HFF-Myc (cell line): ENCODE results near the gene GAMT.

Source experiments
- DNase-seq: peaks from one replicate; pipeline ENCODE4 v3.0.0-alpha.2; 2011; ENCODE audit warnings: low read depth; ENCODE audit errors: extremely low read depth
- H3K4me3 ChIP-seq: replicated peaks from 2 replicates; pipeline ENCODE4 v1.5.1; 2011; ENCODE audit warnings: low read depth, mild to moderate bottlenecking, control low read depth, low read length
- CTCF ChIP-seq: IDR thresholded peaks from 2 replicates; pipeline ENCODE4 v1.5.1; 2012; ENCODE audit warnings: mild to moderate bottlenecking, low read depth, low read length, control low read depth; ENCODE audit errors: missing control alignments

The GAMT gene

GRCh38 chr19:1411255-1412191, 10.2 kb upstream of the GAMT start:
- no peak for DNase-seq
- TF ChIP-seq CTCF = no peak
- H3K4me3 ChIP-seq = peak overlapping the region; percentile 70

GRCh38 chr19:1410789-1411188, 9.4 kb upstream of the GAMT start:
- peak overlapping the region; percentile 70 for H3K4me3 ChIP-seq
- TF ChIP-seq CTCF = no peak

GRCh38 chr19:1410136-1410786, 8.9 kb upstream of the GAMT start:
- TF ChIP-seq CTCF = no peak
- DNase-seq = no peak
- peak overlapping the region; percentile 70 for H3K4me3 ChIP-seq

More at GRCh38 chr19:1410789-1411188, 9.4 kb upstream of the GAMT start:
- DNase-seq = no peak

- DNase-seq = no peak
- peak overlapping the region; percentile 70 for H3K4me3 ChIP-seq
- TF ChIP-seq CTCF = no peak
Observed at GRCh38 chr19:1409204-1410005, 8.1 kb upstream of the GAMT start.

- no peak for DNase-seq
- peak overlapping the region; percentile 70 for H3K4me3 ChIP-seq
- TF ChIP-seq CTCF = no peak
Observed at GRCh38 chr19:1408300-1409203, 7.2 kb upstream of the GAMT start.
